HEK293 (cell line): Measurements from ENCODE around the gene MRPL9.
A peak's percentile ranks its signal among the peaks of the same experiment; 100 is the strongest.

Experiments used
- CTCF ChIA-PET: fragments of 350-600 bp; formaldehyde crosslinking; extraction: SDS; loops from one replicate; lab custom pipeline; 2021; ENCODE audit warnings: antibody characterized with exemption; lab: Yijun Ruan, JAX
- POLR2A ChIA-PET: fragments of 300-600 bp; formaldehyde crosslinking; extraction: SDS; loops from one replicate; lab custom pipeline; 2020; ENCODE audit warnings: antibody characterized with exemption, inconsistent platforms; lab: Yijun Ruan, JAX
- H3K27ac ChIP-seq: fragments of 200-500 bp; sonication (Bioruptor generic); 2 replicates; pipeline ENCODE4 v1.5.1; 2014; ENCODE audit warnings: low read depth, low read length, control low read depth, inconsistent platforms; ENCODE audit errors: extremely low read depth
- H3K36me3 ChIP-seq, 2 experiments: fragments of 200-500 bp in 1 of 2; sonication (Bioruptor generic) in 1 of 2; 1 replicate in 1 of 2; 2 replicates in 1 of 2; pipeline ENCODE4 v1.5.1; 2014 to 2017; ENCODE audit warnings: inconsistent platforms in 2 of 2, low read length in 2 of 2; ENCODE audit not compliant: control insufficient read depth in 2 of 2, insufficient read depth in 1 of 2
- H3K4me1 ChIP-seq: fragments of 200-500 bp; sonication (Bioruptor generic); 2 replicates; pipeline ENCODE4 v1.5.1; 2014; ENCODE audit warnings: mild to moderate bottlenecking, low read length, inconsistent platforms; ENCODE audit not compliant: control insufficient read depth, insufficient read depth
- H3K4me3 ChIP-seq: 2 replicates; pipeline ENCODE4 v1.5.1; 2011; ENCODE audit warnings: low read depth, mild to moderate bottlenecking, control low read depth, low read length, moderate library complexity
- H3K9me3 ChIP-seq: fragments of 200-500 bp; sonication (Bioruptor generic); 2 replicates; pipeline ENCODE4 v1.5.1; 2014; ENCODE audit warnings: low read depth, low read length, inconsistent platforms; ENCODE audit not compliant: control insufficient read depth, insufficient read depth
- AEBP2 ChIP-seq: fragments of 450-650 bp; formaldehyde crosslinking; IDR thresholded peaks from 2 replicates; pipeline ENCODE4 v1.5.1; 2016; ENCODE audit warnings: missing biosample characterization, missing genetic modification characterization, borderline replicate concordance
- ELK4 ChIP-seq: IDR thresholded peaks from 2 replicates; pipeline ENCODE4 v1.6.1; 2011; ENCODE audit warnings: mild to moderate bottlenecking, low read depth, low read length, borderline replicate concordance
- GLIS2 ChIP-seq: fragments of 450-650 bp; formaldehyde crosslinking; IDR thresholded peaks from 2 replicates; pipeline ENCODE4 v1.5.1; 2016; ENCODE audit warnings: missing biosample characterization, missing genetic modification characterization
- HOXD13 ChIP-seq: sonication (generic); formaldehyde crosslinking; IDR thresholded peaks from 2 replicates; pipeline ENCODE4 v1.8.0; 2022; ENCODE audit warnings: missing genetic modification reagents, borderline replicate concordance
- PRDM1 ChIP-seq: fragments of 450-650 bp; formaldehyde crosslinking; IDR thresholded peaks from 2 replicates; pipeline ENCODE4; 2016; ENCODE audit warnings: missing biosample characterization, missing genetic modification characterization
- ZBTB49 ChIP-seq: fragments of 450-650 bp; formaldehyde crosslinking; IDR thresholded peaks from 2 replicates; pipeline ENCODE4 v1.5.1; 2016; ENCODE audit warnings: missing biosample characterization, missing genetic modification characterization, low read depth
- ZFP3 ChIP-seq: fragments of 450-650 bp; formaldehyde crosslinking; IDR thresholded peaks from 2 replicates; pipeline ENCODE4 v1.5.1; 2016; ENCODE audit warnings: low read depth, missing biosample characterization, missing genetic modification characterization
- ZNF26 ChIP-seq: fragments of 450-650 bp; formaldehyde crosslinking; IDR thresholded peaks from 2 replicates; pipeline ENCODE4 v1.5.1; 2016; ENCODE audit warnings: missing biosample characterization, missing genetic modification characterization
- ZNF280C ChIP-seq: fragments of 450-650 bp; formaldehyde crosslinking; IDR thresholded peaks from 2 replicates; pipeline ENCODE4 v1.5.1; 2016; ENCODE audit warnings: missing biosample characterization, missing genetic modification characterization
- ZNF362 ChIP-seq: fragments of 450-650 bp; formaldehyde crosslinking; IDR thresholded peaks from 2 replicates; pipeline ENCODE4 v1.5.1; 2016; ENCODE audit warnings: missing biosample characterization, missing genetic modification characterization
- ZNF426 ChIP-seq: fragments of 450-650 bp; formaldehyde crosslinking; IDR thresholded peaks from 2 replicates; pipeline ENCODE4 v1.5.1; 2017; ENCODE audit warnings: missing biosample characterization, missing genetic modification characterization, mild to moderate bottlenecking, inconsistent platforms, moderate library complexity
- ZNF530 ChIP-seq: fragments of 450-650 bp; formaldehyde crosslinking; IDR thresholded peaks from 2 replicates; pipeline ENCODE4 v1.5.1; 2016; ENCODE audit warnings: low read depth, missing biosample characterization, missing genetic modification characterization
- ZNF639 ChIP-seq: fragments of 450-650 bp; formaldehyde crosslinking; IDR thresholded peaks from 2 replicates; pipeline ENCODE4 v1.5.1; 2016; ENCODE audit warnings: missing biosample characterization, missing genetic modification characterization
- ZNF692 ChIP-seq: fragments of 450-650 bp; formaldehyde crosslinking; IDR thresholded peaks from 2 replicates; pipeline ENCODE4 v1.5.1; 2016; ENCODE audit warnings: missing biosample characterization, missing genetic modification characterization
- ZNF704 ChIP-seq: fragments of 450-650 bp; formaldehyde crosslinking; IDR thresholded peaks from 2 replicates; pipeline ENCODE4 v1.5.1; 2016; ENCODE audit warnings: missing biosample characterization, missing genetic modification characterization
- ZNF785 ChIP-seq: fragments of 450-650 bp; formaldehyde crosslinking; IDR thresholded peaks from 2 replicates; pipeline ENCODE4 v1.5.1; 2016; ENCODE audit warnings: missing biosample characterization, missing genetic modification characterization

Gene MRPL9

GRCh38 chr1:151763990-151764389, 694 bp upstream of the MRPL9 start (continued):
- TF ChIP-seq ZNF639 (tag by site-specific recombination): no peak
- no peak for TF ChIP-seq AEBP2 (tag by site-specific recombination)
- TF ChIP-seq ZNF785: no peak
- TF ChIP-seq ZNF530: no peak
- no peak for TF ChIP-seq ZFP3
- TF ChIP-seq ELK4: no peak
- TF ChIP-seq HOXD13 (CRISPR knock-in tag): no peak
- no peak for TF ChIP-seq ZNF26 (tag by site-specific recombination)

GRCh38 chr1:151760597-151761385, 2.5 kb downstream of the MRPL9 start:
- TF ChIP-seq ZNF362 (tag by site-specific recombination) (0 out of 2 replicates have a peak, but pooled peaks have one; percentile 26), ZNF704 (tag by site-specific recombination) (no peak), PRDM1 (tag by site-specific recombination) (peak; percentile 93)
- TF ChIP-seq, all 188 proteins: peak for 2
- H3K4me1 ChIP-seq: no peaks in the 10 kb centered on the region
- no peaks in the 10 kb centered on the region for H3K9me3 ChIP-seq
- ChIA-PET POLR2A (interaction anchor here (0.6 kb wide), 2 partner anchors 72 to 379 kb away, joined by 3 to 7 read pairs; no protein-coding TSS in a partner anchor), CTCF (interaction anchor here (0.5 to 1.2 kb wide), 3 partner anchors 26 to 317 kb away, joined by 3 to 7 read pairs (median 4); no protein-coding TSS in a partner anchor)
- no peak overlapping the region for H3K4me3 ChIP-seq
- no peak overlapping the region for H3K27ac ChIP-seq
- H3K36me3 ChIP-seq: peaks cover 20 to 61% of the 10 kb centered on the region in 2 experiments; a peak in 2 of 3 replicates

- Histone ChIP-seq H3K27ac (no peak overlapping the region), H3K9me3 (no peaks in the 10 kb centered on the region), H3K4me1 (no peaks in the 10 kb centered on the region), H3K4me3 (no peak overlapping the region), H3K36me3 (peaks cover 20 to 74% of the 10 kb centered on the region in 2 experiments; a peak in 2 of 3 replicates)
- CTCF ChIA-PET: interaction anchor here (1.2 kb wide), 1 partner anchor 24 kb away, joined by 4 read pairs; no protein-coding TSS in a partner anchor
- TF ChIP-seq ZNF280C (tag by site-specific recombination) (no peak), ZNF692 (tag by site-specific recombination) (no peak), GLIS2 (tag by site-specific recombination) (no peak), ZBTB49 (tag by site-specific recombination) (no peak), ZNF426 (tag by site-specific recombination) (no peak)
- POLR2A ChIA-PET: interaction anchor here (0.7 kb wide), 1 partner anchor 363 kb away, joined by 7 read pairs; no protein-coding TSS in a partner anchor
Measured at GRCh38 chr1:151759241-151759640, 4.1 kb downstream of the MRPL9 start.
